IPS-15b (cell line): Measurements from ENCODE around the gene SEC14L3.
A peak's percentile ranks its signal among the peaks of the same experiment; 100 is the strongest.

Experiments used
- H3K27me3 ChIP-seq: one replicate; pipeline ENCODE4 v1.6.1; 2013; ENCODE audit warnings: low read length; ENCODE audit not compliant: control insufficient read depth, insufficient read depth
- H3K36me3 ChIP-seq: one replicate; pipeline ENCODE4 v1.6.1; 2013; ENCODE audit warnings: low read length; ENCODE audit not compliant: control insufficient read depth, insufficient read depth
- H3K4me1 ChIP-seq: one replicate; pipeline ENCODE4 v1.6.1; 2013; ENCODE audit warnings: mild to moderate bottlenecking, low read length; ENCODE audit not compliant: control insufficient read depth, insufficient read depth
- H3K4me3 ChIP-seq: one replicate; pipeline ENCODE4 v1.5.1; 2013; ENCODE audit warnings: low read depth, low read length
- H3K9ac ChIP-seq: one replicate; pipeline ENCODE4 v1.6.1; 2013; ENCODE audit warnings: low read depth, mild to moderate bottlenecking, low read length
- H3K9me3 ChIP-seq: one replicate; pipeline ENCODE4 v1.6.1; 2013; ENCODE audit warnings: mild to moderate bottlenecking, low read length; ENCODE audit not compliant: control insufficient read depth, insufficient read depth

Gene SEC14L3

GRCh38 chr22:30425616-30426387 lies 46.0 kb downstream of the SEC14L3 start, which contains the start of gene MTFP1:
Gene MTFP1 (plus strand): TSS chr22:30425768. CDS start chr22:30425880, 112 bp downstream.
- peaks cover 11% of the 10 kb centered on the region for H3K36me3 ChIP-seq
- peaks cover 9% of the 10 kb centered on the region for H3K4me1 ChIP-seq
- H3K9ac ChIP-seq, result peak within 1 kb of the TSS; percentile 51
- H3K9me3 ChIP-seq, result no peaks in the 10 kb centered on the region
- H3K4me3 ChIP-seq, result peak within 1 kb of the TSS; percentile 88
- no peaks in the 10 kb centered on the region for H3K27me3 ChIP-seq

- Histone ChIP-seq H3K4me1 (peaks cover 9% of the 10 kb centered on the region), H3K36me3 (peaks cover 11% of the 10 kb centered on the region), H3K4me3 (peak overlapping the region; percentile 88)
These were observed 46.5 kb downstream of the SEC14L3 start for GRCh38 chr22:30425327-30425615.

GRCh38 chr22:30424534-30425326 lies 47.1 kb downstream of the SEC14L3 start:
- peak overlapping the region; percentile 42 for H3K9ac ChIP-seq
- peak overlapping the region; percentile 88 for H3K4me3 ChIP-seq
- no peaks in the 10 kb centered on the region for H3K9me3 ChIP-seq
- H3K36me3 ChIP-seq, result peaks cover 11% of the 10 kb centered on the region
- peaks cover 9% of the 10 kb centered on the region for H3K4me1 ChIP-seq
- H3K27me3 ChIP-seq, result no peaks in the 10 kb centered on the region

More at GRCh38 chr22:30425327-30425615, 46.5 kb downstream of the SEC14L3 start:
- H3K9me3 ChIP-seq, result no peaks in the 10 kb centered on the region
- H3K27me3 ChIP-seq, result no peaks in the 10 kb centered on the region
- no peak overlapping the region for H3K9ac ChIP-seq

- Histone ChIP-seq H3K36me3 (peaks cover 11% of the 10 kb centered on the region), H3K27me3 (no peaks in the 10 kb centered on the region), H3K4me3 (peak overlapping the region; percentile 88), H3K4me1 (peaks cover 9% of the 10 kb centered on the region), H3K9ac (peak overlapping the region; percentile 89), H3K9me3 (no peaks in the 10 kb centered on the region)
These were observed 47.8 kb downstream of the SEC14L3 start for GRCh38 chr22:30423959-30424533.

- Histone ChIP-seq H3K27me3 (no peaks in the 10 kb centered on the region), H3K9ac (peak overlapping the region; percentile 89), H3K36me3 (peaks cover 9% of the 10 kb centered on the region), H3K4me1 (peaks cover 9% of the 10 kb centered on the region), H3K4me3 (peak overlapping the region; percentile 88), H3K9me3 (no peaks in the 10 kb centered on the region)
These were observed 48.4 kb downstream of the SEC14L3 start for GRCh38 chr22:30423301-30423958.

- Histone ChIP-seq H3K36me3 (peaks cover 4% of the 10 kb centered on the region), H3K4me1 (peaks cover 9% of the 10 kb centered on the region), H3K9ac (peak overlapping the region; percentile 89), H3K4me3 (peak overlapping the region; percentile 88), H3K27me3 (no peaks in the 10 kb centered on the region), H3K9me3 (no peaks in the 10 kb centered on the region)
These were observed 49.1 kb downstream of the SEC14L3 start for GRCh38 chr22:30422481-30423300.

- H3K9ac ChIP-seq, result no peak overlapping the region
- H3K36me3 ChIP-seq, result peaks cover under 1% of the 10 kb centered on the region
- H3K27me3 ChIP-seq, result no peaks in the 10 kb centered on the region
- peak overlapping the region; percentile 6 for H3K4me3 ChIP-seq
- peaks cover 9% of the 10 kb centered on the region for H3K4me1 ChIP-seq
- H3K9me3 ChIP-seq, result no peaks in the 10 kb centered on the region
These were observed 49.9 kb downstream of the SEC14L3 start for GRCh38 chr22:30421695-30422480.

- Histone ChIP-seq H3K9me3 (no peaks in the 10 kb centered on the region), H3K27me3 (no peaks in the 10 kb centered on the region), H3K36me3 (peaks cover 7% of the 10 kb centered on the region), H3K4me3 (no peak overlapping the region), H3K9ac (no peak overlapping the region), H3K4me1 (peaks cover 6% of the 10 kb centered on the region)
These were observed 51.3 kb downstream of the SEC14L3 start for GRCh38 chr22:30420347-30421125.

- Histone ChIP-seq H3K4me3 (no peak overlapping the region), H3K4me1 (no peaks in the 10 kb centered on the region), H3K9ac (no peak overlapping the region), H3K36me3 (peaks cover 9% of the 10 kb centered on the region), H3K27me3 (no peaks in the 10 kb centered on the region), H3K9me3 (no peaks in the 10 kb centered on the region)
These were observed 55.0 kb downstream of the SEC14L3 start for GRCh38 chr22:30416837-30417236.

GRCh38 chr22:30416403-30416802 lies 55.4 kb downstream of the SEC14L3 start:
- Histone ChIP-seq H3K27me3 (no peaks in the 10 kb centered on the region), H3K4me3 (no peak overlapping the region), H3K36me3 (peaks cover 11% of the 10 kb centered on the region), H3K4me1 (no peaks in the 10 kb centered on the region), H3K9ac (no peak overlapping the region), H3K9me3 (no peaks in the 10 kb centered on the region)
